Measurements from ENCODE around the gene MAOA.

Gene MAOA

DNA sequence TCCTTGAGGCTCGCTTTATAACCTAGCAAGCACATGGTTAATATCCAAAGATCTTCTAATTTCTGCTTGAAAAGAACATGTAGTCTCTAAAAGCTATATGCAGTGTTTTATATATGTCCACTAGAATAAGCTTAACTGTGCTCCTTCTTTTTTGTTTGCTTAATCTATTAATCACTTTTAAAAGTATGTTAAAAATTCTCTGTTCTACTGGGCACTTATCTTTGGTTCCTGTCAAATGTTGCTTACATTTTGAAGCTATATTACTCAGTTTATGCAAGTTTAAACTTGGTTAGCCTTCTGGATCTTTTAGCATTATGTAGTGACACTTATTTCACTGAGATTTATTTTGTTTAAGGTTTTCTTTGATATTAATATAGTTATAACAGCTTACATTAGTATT lies 32.5 kb downstream of the MAOA start:
- no peak overlapping the region for H3K4me2 ChIP-seq (ENCODE audit: low read depth, low read length, poor library complexity, severe bottlenecking)
- no peaks in the 10 kb centered on the region for H3K9me3 ChIP-seq (ENCODE audit: insufficient read depth, low read length)
- no peaks in the 10 kb centered on the region for H3K9me2 ChIP-seq (replicated peaks; ENCODE audit: insufficient read depth, low read length)
- H3K9ac ChIP-seq (ENCODE audit: low read length) = no peak overlapping the region
- no peaks in the 10 kb centered on the region for H3K27me3 ChIP-seq (ENCODE audit: low read length)
- H4K20me1 ChIP-seq (ENCODE audit: low read depth, low read length) = no peaks in the 10 kb centered on the region
- H3K27ac ChIP-seq (ENCODE audit: low read depth, low read length) = no peak overlapping the region
- no peaks in the 10 kb centered on the region for H3K36me3 ChIP-seq (ENCODE audit: low read length)
- H3F3A ChIP-seq (ENCODE audit: insufficient read depth) = no peaks in the 10 kb centered on the region
- no peak for TF ChIP-seq EZH2phosphoT487 (conservative IDR thresholded peaks at IDR 0.05; ENCODE audit: low read length)
- no peak for TF ChIP-seq CTCF (IDR thresholded peaks at IDR 0.05; ENCODE audit: insufficient read depth, low read length, poor library complexity, severe bottlenecking)
- H3K79me2 ChIP-seq (ENCODE audit: insufficient read depth, low read length) = no peaks in the 10 kb centered on the region
- no peak overlapping the region for H2AFZ ChIP-seq (ENCODE audit: low read depth, low read length, severe bottlenecking)
- no peak overlapping the region for H3K4me3 ChIP-seq (ENCODE audit: insufficient read depth, low read length, poor library complexity, severe bottlenecking)

DNA sequence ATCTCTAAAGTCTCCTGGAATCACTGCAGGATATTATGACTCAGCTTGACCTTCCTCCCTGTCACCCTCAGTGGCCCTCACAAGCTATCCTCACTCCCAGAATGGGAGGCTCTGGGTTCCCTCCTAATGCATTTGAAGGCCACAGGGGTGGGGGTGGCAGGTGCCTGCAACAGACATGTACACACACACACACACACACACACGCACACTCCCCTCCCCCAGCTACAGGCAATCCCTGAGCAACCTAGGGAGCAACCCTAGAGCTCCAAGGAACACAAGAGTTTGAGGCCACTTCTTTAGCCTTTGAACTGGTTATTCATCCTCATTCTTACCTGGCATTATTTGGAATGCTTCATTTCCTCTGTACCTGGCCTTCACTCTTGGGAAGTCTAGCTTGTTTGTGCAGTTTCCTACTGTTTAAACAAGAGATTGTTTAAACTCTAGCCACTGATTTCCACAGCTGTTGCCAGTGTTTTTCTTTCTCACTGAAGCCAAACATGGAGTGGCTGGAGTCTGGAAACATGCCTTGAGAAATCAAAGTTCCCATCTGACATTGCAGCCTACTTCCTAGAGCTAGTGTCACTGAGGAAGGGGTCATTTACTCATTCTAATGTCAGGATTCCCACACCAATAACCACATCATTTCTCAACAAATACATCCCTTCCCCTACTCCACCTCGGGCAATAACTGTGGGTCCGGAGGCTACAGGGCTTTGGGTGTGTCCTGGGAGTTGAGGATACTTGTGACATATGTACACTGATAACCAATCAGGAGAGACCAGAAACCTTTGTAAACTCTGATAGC lies 37.7 kb downstream of the MAOA start:
- Histone ChIP-seq H3K9me3 (ENCODE audit: insufficient read depth, low read length) (no peaks in the 10 kb centered on the region), H3K36me3 (ENCODE audit: low read length) (no peaks in the 10 kb centered on the region), H3K79me2 (ENCODE audit: insufficient read depth, low read length) (no peaks in the 10 kb centered on the region), H3K27me3 (ENCODE audit: low read length) (no peaks in the 10 kb centered on the region), H4K20me1 (ENCODE audit: low read depth, low read length) (no peaks in the 10 kb centered on the region), H3K4me3 (ENCODE audit: insufficient read depth, low read length, poor library complexity, severe bottlenecking) (no peak overlapping the region), H3K4me2 (ENCODE audit: low read depth, low read length, poor library complexity, severe bottlenecking) (no peak overlapping the region), H2AFZ (ENCODE audit: low read depth, low read length, severe bottlenecking) (no peak overlapping the region), H3K27ac (ENCODE audit: low read depth, low read length) (no peak overlapping the region), H3F3A (ENCODE audit: insufficient read depth) (no peaks in the 10 kb centered on the region), H3K9me2 (replicated peaks; ENCODE audit: insufficient read depth, low read length) (no peaks in the 10 kb centered on the region), H3K9ac (ENCODE audit: low read length) (no peak overlapping the region)
- TF ChIP-seq EZH2phosphoT487 (conservative IDR thresholded peaks at IDR 0.05; ENCODE audit: low read length) (no peak), CTCF (IDR thresholded peaks at IDR 0.05; ENCODE audit: insufficient read depth, low read length, poor library complexity, severe bottlenecking) (no peak)

GRCh38 chrX:43699475-43699874 lies 43.4 kb downstream of the MAOA start:
- Histone ChIP-seq H3K36me3 (ENCODE audit: low read length) (no peaks in the 10 kb centered on the region), H3K4me3 (ENCODE audit: insufficient read depth, low read length, poor library complexity, severe bottlenecking) (no peak overlapping the region), H3K79me2 (ENCODE audit: insufficient read depth, low read length) (no peaks in the 10 kb centered on the region), H3K4me2 (ENCODE audit: low read depth, low read length, poor library complexity, severe bottlenecking) (no peak overlapping the region), H4K20me1 (ENCODE audit: low read depth, low read length) (no peaks in the 10 kb centered on the region), H3K27ac (ENCODE audit: low read depth, low read length) (no peak overlapping the region), H3K9ac (ENCODE audit: low read length) (no peak overlapping the region), H3K9me3 (ENCODE audit: insufficient read depth, low read length) (no peaks in the 10 kb centered on the region), H3K9me2 (replicated peaks; ENCODE audit: insufficient read depth, low read length) (no peaks in the 10 kb centered on the region), H2AFZ (ENCODE audit: low read depth, low read length, severe bottlenecking) (no peak overlapping the region), H3K27me3 (ENCODE audit: low read length) (no peaks in the 10 kb centered on the region), H3F3A (ENCODE audit: insufficient read depth) (no peaks in the 10 kb centered on the region)
- TF ChIP-seq CTCF (IDR thresholded peaks at IDR 0.05; ENCODE audit: insufficient read depth, low read length, poor library complexity, severe bottlenecking) (no peak), EZH2phosphoT487 (conservative IDR thresholded peaks at IDR 0.05; ENCODE audit: low read length) (no peak)
